ENCODE measurements around the gene PJA1.

PJA1 gene

GRCh38 chrX:69154051-69154450, 11.2 kb downstream of the PJA1 start:
- no peak overlapping the region for H3K9ac ChIP-seq (ENCODE audit: low read depth in 1 of 2, low read length in 2 of 2)
- no peak overlapping the region for H3K27ac ChIP-seq (ENCODE audit: low read depth, low read length)
- H3K9me3 ChIP-seq (ENCODE audit: control insufficient read depth in 1 of 2, low read length in 2 of 2): no peaks in the 10 kb centered on the region
- H3K27me3 ChIP-seq (ENCODE audit: control insufficient read depth in 1 of 2, insufficient read depth in 2 of 2, low read length in 2 of 2): no peaks in the 10 kb centered on the region
- no peak overlapping the region for H3K4me3 ChIP-seq (ENCODE audit: low read depth in 1 of 2, low read length in 2 of 2)
- peaks cover 0 to 7% of the 10 kb centered on the region in 2 donors for H3K4me1 ChIP-seq (ENCODE audit: control insufficient read depth in 1 of 2, insufficient read depth in 2 of 2, low read length in 2 of 2)
- no peaks in the 10 kb centered on the region for H3K36me3 ChIP-seq (ENCODE audit: control insufficient read depth in 1 of 2, insufficient read depth in 2 of 2, low read length in 2 of 2)

- H3K27me3 ChIP-seq (ENCODE audit: control insufficient read depth in 1 of 2, insufficient read depth in 2 of 2, low read length in 2 of 2): no peaks in the 10 kb centered on the region
- H3K9ac ChIP-seq (ENCODE audit: low read depth in 1 of 2, low read length in 2 of 2): no peak overlapping the region
- no peak overlapping the region for H3K27ac ChIP-seq (ENCODE audit: low read depth, low read length)
Measured at GRCh38 chrX:69153060-69153730, 12.1 kb downstream of the PJA1 start.

GRCh38 chrX:69152417-69152841, 12.8 kb downstream of the PJA1 start:
- no peaks in the 10 kb centered on the region for H3K36me3 ChIP-seq (ENCODE audit: control insufficient read depth in 1 of 2, insufficient read depth in 2 of 2, low read length in 2 of 2)

More at GRCh38 chrX:69153060-69153730, 12.1 kb downstream of the PJA1 start:
- Histone ChIP-seq H3K9me3 (ENCODE audit: control insufficient read depth in 1 of 2, low read length in 2 of 2) (no peaks in the 10 kb centered on the region), H3K36me3 (ENCODE audit: control insufficient read depth in 1 of 2, insufficient read depth in 2 of 2, low read length in 2 of 2) (no peaks in the 10 kb centered on the region), H3K4me1 (ENCODE audit: control insufficient read depth in 1 of 2, insufficient read depth in 2 of 2, low read length in 2 of 2) (peaks cover 0 to 5% of the 10 kb centered on the region in 2 donors), H3K4me3 (ENCODE audit: low read depth in 1 of 2, low read length in 2 of 2) (no peak overlapping the region)

GRCh38 chrX:69151866-69152284, 13.4 kb downstream of the PJA1 start:
- no peak overlapping the region for H3K9ac ChIP-seq (ENCODE audit: low read depth in 1 of 2, low read length in 2 of 2)
- no peaks in the 10 kb centered on the region for H3K9me3 ChIP-seq (ENCODE audit: control insufficient read depth in 1 of 2, low read length in 2 of 2)
- no peaks in the 10 kb centered on the region for H3K36me3 ChIP-seq (ENCODE audit: control insufficient read depth in 1 of 2, insufficient read depth in 2 of 2, low read length in 2 of 2)
- no peak overlapping the region for H3K4me3 ChIP-seq (ENCODE audit: low read depth in 1 of 2, low read length in 2 of 2)
- peaks cover 0 to 5% of the 10 kb centered on the region in 2 donors for H3K4me1 ChIP-seq (ENCODE audit: control insufficient read depth in 1 of 2, insufficient read depth in 2 of 2, low read length in 2 of 2)
- H3K27ac ChIP-seq (ENCODE audit: low read depth, low read length): no peak overlapping the region
- H3K27me3 ChIP-seq (ENCODE audit: control insufficient read depth in 1 of 2, insufficient read depth in 2 of 2, low read length in 2 of 2): no peaks in the 10 kb centered on the region

More at GRCh38 chrX:69152417-69152841, 12.8 kb downstream of the PJA1 start:
- no peaks in the 10 kb centered on the region for H3K9me3 ChIP-seq (ENCODE audit: control insufficient read depth in 1 of 2, low read length in 2 of 2)
- peaks cover 0 to 5% of the 10 kb centered on the region in 2 donors for H3K4me1 ChIP-seq (ENCODE audit: control insufficient read depth in 1 of 2, insufficient read depth in 2 of 2, low read length in 2 of 2)
- H3K4me3 ChIP-seq (ENCODE audit: low read depth in 1 of 2, low read length in 2 of 2): no peak overlapping the region
- H3K27ac ChIP-seq (ENCODE audit: low read depth, low read length): no peak overlapping the region
- no peaks in the 10 kb centered on the region for H3K27me3 ChIP-seq (ENCODE audit: control insufficient read depth in 1 of 2, insufficient read depth in 2 of 2, low read length in 2 of 2)
- no peak overlapping the region for H3K9ac ChIP-seq (ENCODE audit: low read depth in 1 of 2, low read length in 2 of 2)

- no peaks in the 10 kb centered on the region for H3K27me3 ChIP-seq (ENCODE audit: control insufficient read depth in 1 of 2, insufficient read depth in 2 of 2, low read length in 2 of 2)
- no peak overlapping the region for H3K27ac ChIP-seq (ENCODE audit: low read depth, low read length)
- no peak overlapping the region for H3K4me3 ChIP-seq (ENCODE audit: low read depth in 1 of 2, low read length in 2 of 2)
- H3K36me3 ChIP-seq (ENCODE audit: control insufficient read depth in 1 of 2, insufficient read depth in 2 of 2, low read length in 2 of 2): no peaks in the 10 kb centered on the region
- H3K4me1 ChIP-seq (ENCODE audit: control insufficient read depth in 1 of 2, insufficient read depth in 2 of 2, low read length in 2 of 2): peaks cover 0 to 5% of the 10 kb centered on the region in 2 donors
- H3K9ac ChIP-seq (ENCODE audit: low read depth in 1 of 2, low read length in 2 of 2): no peak overlapping the region
- H3K9me3 ChIP-seq (ENCODE audit: control insufficient read depth in 1 of 2, low read length in 2 of 2): no peaks in the 10 kb centered on the region
Measured at GRCh38 chrX:69150281-69150960, 14.8 kb downstream of the PJA1 start.

- H3K9ac ChIP-seq (ENCODE audit: low read depth in 1 of 2, low read length in 2 of 2): no peak overlapping the region
- no peaks in the 10 kb centered on the region for H3K36me3 ChIP-seq (ENCODE audit: control insufficient read depth in 1 of 2, insufficient read depth in 2 of 2, low read length in 2 of 2)
- peaks cover 0 to 5% of the 10 kb centered on the region in 2 donors for H3K4me1 ChIP-seq (ENCODE audit: control insufficient read depth in 1 of 2, insufficient read depth in 2 of 2, low read length in 2 of 2)
- H3K4me3 ChIP-seq (ENCODE audit: low read depth in 1 of 2, low read length in 2 of 2): no peak overlapping the region
- no peaks in the 10 kb centered on the region for H3K9me3 ChIP-seq (ENCODE audit: control insufficient read depth in 1 of 2, low read length in 2 of 2)
- H3K27ac ChIP-seq (ENCODE audit: low read depth, low read length): no peak overlapping the region
- no peaks in the 10 kb centered on the region for H3K27me3 ChIP-seq (ENCODE audit: control insufficient read depth in 1 of 2, insufficient read depth in 2 of 2, low read length in 2 of 2)
Measured at GRCh38 chrX:69149466-69150280, 15.6 kb downstream of the PJA1 start.

- Histone ChIP-seq H3K36me3 (ENCODE audit: control insufficient read depth in 1 of 2, insufficient read depth in 2 of 2, low read length in 2 of 2) (no peaks in the 10 kb centered on the region), H3K9me3 (ENCODE audit: control insufficient read depth in 1 of 2, low read length in 2 of 2) (no peaks in the 10 kb centered on the region), H3K4me1 (ENCODE audit: control insufficient read depth in 1 of 2, insufficient read depth in 2 of 2, low read length in 2 of 2) (peaks cover 0 to 5% of the 10 kb centered on the region in 2 donors), H3K27ac (ENCODE audit: low read depth, low read length) (no peak overlapping the region), H3K9ac (ENCODE audit: low read depth in 1 of 2, low read length in 2 of 2) (no peak overlapping the region), H3K4me3 (ENCODE audit: low read depth in 1 of 2, low read length in 2 of 2) (no peak overlapping the region), H3K27me3 (ENCODE audit: control insufficient read depth in 1 of 2, insufficient read depth in 2 of 2, low read length in 2 of 2) (no peaks in the 10 kb centered on the region)
Measured at GRCh38 chrX:69148946-69149345, 16.3 kb downstream of the PJA1 start.

- Histone ChIP-seq H3K36me3 (ENCODE audit: control insufficient read depth in 1 of 2, insufficient read depth in 2 of 2, low read length in 2 of 2) (no peaks in the 10 kb centered on the region), H3K27me3 (ENCODE audit: control insufficient read depth in 1 of 2, insufficient read depth in 2 of 2, low read length in 2 of 2) (no peaks in the 10 kb centered on the region), H3K4me3 (ENCODE audit: low read depth in 1 of 2, low read length in 2 of 2) (no peak overlapping the region), H3K9me3 (ENCODE audit: control insufficient read depth in 1 of 2, low read length in 2 of 2) (no peaks in the 10 kb centered on the region), H3K27ac (ENCODE audit: low read depth, low read length) (no peak overlapping the region), H3K4me1 (ENCODE audit: control insufficient read depth in 1 of 2, insufficient read depth in 2 of 2, low read length in 2 of 2) (no peaks in the 10 kb centered on the region), H3K9ac (ENCODE audit: low read depth in 1 of 2, low read length in 2 of 2) (no peak overlapping the region)
Measured at GRCh38 chrX:69146739-69147138, 18.5 kb downstream of the PJA1 start.

- no peaks in the 10 kb centered on the region for H3K27me3 ChIP-seq (ENCODE audit: control insufficient read depth in 1 of 2, insufficient read depth in 2 of 2, low read length in 2 of 2)
- no peaks in the 10 kb centered on the region for H3K9me3 ChIP-seq (ENCODE audit: control insufficient read depth in 1 of 2, low read length in 2 of 2)
- no peaks in the 10 kb centered on the region for H3K4me1 ChIP-seq (ENCODE audit: control insufficient read depth in 1 of 2, insufficient read depth in 2 of 2, low read length in 2 of 2)
- no peak overlapping the region for H3K4me3 ChIP-seq (ENCODE audit: low read depth in 1 of 2, low read length in 2 of 2)
- no peaks in the 10 kb centered on the region for H3K36me3 ChIP-seq (ENCODE audit: control insufficient read depth in 1 of 2, insufficient read depth in 2 of 2, low read length in 2 of 2)
- no peak overlapping the region for H3K27ac ChIP-seq (ENCODE audit: low read depth, low read length)
- no peak overlapping the region for H3K9ac ChIP-seq (ENCODE audit: low read depth in 1 of 2, low read length in 2 of 2)
Measured at GRCh38 chrX:69145714-69146113, 19.5 kb downstream of the PJA1 start.
